ENCODE results near the gene ID3.

ID3 gene, protein sequence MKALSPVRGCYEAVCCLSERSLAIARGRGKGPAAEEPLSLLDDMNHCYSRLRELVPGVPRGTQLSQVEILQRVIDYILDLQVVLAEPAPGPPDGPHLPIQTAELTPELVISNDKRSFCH

DNA sequence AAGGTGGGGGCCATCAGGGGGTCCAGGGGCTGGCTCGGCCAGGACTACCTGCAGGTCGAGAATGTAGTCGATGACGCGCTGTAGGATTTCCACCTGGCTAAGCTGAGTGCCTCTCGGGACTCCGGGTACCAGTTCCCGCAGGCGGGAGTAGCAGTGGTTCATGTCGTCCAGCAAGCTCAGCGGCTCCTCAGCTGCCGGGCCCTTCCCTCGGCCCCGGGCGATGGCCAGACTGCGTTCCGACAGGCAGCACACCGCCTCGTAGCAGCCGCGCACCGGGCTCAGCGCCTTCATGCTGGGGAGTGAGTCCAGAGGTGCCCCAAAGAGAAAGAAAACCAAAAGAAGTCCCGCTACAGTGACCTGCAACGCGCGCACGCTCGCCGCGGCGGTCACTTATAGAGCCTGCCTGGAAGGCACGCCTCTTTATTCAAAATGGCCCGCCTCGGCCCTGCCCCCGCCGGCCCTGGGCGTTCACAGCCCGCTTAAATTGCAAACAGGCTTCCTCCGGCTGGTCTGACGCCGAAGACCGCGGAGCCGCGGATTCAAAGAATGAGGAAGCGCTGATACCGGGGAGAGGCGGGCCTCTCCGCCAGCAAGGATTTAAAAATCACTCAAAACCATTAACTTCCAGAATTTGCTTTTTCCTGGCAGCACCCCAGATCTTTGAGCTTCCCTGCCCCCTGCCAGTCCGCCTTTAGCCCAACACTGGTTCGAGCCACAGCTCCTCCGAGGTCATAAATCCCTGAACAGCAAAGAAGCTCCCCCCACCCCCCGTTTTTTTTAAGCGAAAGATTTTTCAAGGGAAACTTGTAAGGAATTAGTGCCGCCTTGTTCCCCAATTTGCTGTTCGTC lies at the start of gene ID3:
Gene ID3 (minus strand): TSS at position 366 of the 849 bp plus-strand sequence. CDS start 75 bp downstream, at position 291.
- Mint-ChIP-seq H3K27me3 (no peaks in the 10 kb centered on the region), H3K9me3 (no peaks in the 10 kb centered on the region), H3K4me1 (peaks cover 74% of the 10 kb centered on the region), H3K4me3 (peak within 1 kb of the TSS; percentile 92), H3K27ac (peak within 1 kb of the TSS; percentile 80), H3K36me3 (no peaks in the 10 kb centered on the region)

DNA sequence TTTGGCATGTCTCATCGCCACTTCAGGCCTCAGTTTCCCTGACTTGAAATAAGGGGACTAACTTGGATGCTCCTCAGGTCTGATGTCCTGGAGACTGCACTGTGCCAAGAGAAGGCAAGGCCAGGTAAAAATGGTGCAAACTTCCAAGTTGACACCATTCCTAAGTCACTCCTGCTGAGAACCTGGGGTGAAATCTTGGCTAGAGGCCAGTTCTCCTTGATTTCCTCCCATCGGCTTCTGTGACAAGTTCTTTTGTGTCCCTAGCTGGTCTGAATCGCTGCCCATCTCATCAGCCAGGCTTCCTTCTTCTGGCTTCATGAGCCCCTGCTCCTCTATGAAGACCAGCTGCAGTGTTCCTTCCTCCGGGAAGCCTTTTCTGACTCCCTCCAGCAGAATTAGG lies 48.6 kb upstream of the ID3 start:
- no peak overlapping the region for H3K4me3 Mint-ChIP-seq
- no peaks in the 10 kb centered on the region for H3K9me3 Mint-ChIP-seq
- H3K27me3 Mint-ChIP-seq, result no peaks in the 10 kb centered on the region
- peak overlapping the region; percentile 0 for H3K27ac Mint-ChIP-seq
- no peaks in the 10 kb centered on the region for H3K36me3 Mint-ChIP-seq
- H3K4me1 Mint-ChIP-seq, result peaks cover 64% of the 10 kb centered on the region

DNA sequence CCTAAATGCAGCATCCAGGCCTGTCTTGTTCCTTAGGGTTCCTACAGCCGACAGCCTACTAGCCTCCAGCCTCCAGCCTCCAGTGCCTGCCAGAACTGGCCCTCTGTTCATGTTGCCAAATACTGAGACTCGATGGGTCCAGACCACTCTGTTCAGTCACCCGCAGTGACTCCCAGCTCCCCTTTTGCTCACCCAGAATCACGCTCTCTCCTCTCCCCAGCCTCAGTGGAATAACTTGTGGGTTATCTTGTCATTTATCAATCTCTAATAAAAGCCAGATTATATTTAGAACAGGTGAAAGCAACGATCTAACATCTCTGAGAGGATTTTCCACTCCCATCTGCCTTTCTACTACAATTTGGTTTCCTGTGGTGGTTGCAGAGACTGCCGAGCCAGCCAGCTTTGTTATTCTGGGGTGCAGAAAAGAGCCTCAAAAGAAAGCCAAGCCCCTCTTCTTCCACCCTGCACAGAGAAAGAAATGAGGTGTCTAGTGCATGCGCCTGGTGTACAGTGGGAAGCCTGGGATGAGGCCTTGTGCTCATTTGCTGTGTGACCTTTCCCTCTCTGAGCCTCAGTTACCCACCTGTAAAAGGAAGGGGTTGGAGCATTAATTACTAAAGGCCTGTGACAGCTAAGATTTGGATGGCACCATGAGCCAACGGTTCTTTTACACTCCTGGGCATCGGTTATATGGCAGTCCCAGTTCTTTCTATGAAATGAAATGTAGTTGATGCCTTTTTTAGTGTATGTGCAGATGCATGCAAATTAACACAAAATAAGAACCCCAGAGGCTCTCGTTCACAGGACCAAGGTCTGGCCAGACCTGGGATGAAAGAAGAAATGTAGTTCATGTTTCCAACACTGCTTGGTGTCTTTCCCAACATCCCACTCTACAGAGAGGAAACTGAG lies 42.9 kb upstream of the ID3 start:
- H3K9me3 Mint-ChIP-seq, result no peaks in the 10 kb centered on the region
- no peaks in the 10 kb centered on the region for H3K36me3 Mint-ChIP-seq
- peak overlapping the region; percentile 90 for H3K27ac Mint-ChIP-seq
- H3K4me1 Mint-ChIP-seq, result peaks cover 81% of the 10 kb centered on the region
- H3K27me3 Mint-ChIP-seq, result no peaks in the 10 kb centered on the region
- peak overlapping the region; percentile 69 for H3K4me3 Mint-ChIP-seq

DNA sequence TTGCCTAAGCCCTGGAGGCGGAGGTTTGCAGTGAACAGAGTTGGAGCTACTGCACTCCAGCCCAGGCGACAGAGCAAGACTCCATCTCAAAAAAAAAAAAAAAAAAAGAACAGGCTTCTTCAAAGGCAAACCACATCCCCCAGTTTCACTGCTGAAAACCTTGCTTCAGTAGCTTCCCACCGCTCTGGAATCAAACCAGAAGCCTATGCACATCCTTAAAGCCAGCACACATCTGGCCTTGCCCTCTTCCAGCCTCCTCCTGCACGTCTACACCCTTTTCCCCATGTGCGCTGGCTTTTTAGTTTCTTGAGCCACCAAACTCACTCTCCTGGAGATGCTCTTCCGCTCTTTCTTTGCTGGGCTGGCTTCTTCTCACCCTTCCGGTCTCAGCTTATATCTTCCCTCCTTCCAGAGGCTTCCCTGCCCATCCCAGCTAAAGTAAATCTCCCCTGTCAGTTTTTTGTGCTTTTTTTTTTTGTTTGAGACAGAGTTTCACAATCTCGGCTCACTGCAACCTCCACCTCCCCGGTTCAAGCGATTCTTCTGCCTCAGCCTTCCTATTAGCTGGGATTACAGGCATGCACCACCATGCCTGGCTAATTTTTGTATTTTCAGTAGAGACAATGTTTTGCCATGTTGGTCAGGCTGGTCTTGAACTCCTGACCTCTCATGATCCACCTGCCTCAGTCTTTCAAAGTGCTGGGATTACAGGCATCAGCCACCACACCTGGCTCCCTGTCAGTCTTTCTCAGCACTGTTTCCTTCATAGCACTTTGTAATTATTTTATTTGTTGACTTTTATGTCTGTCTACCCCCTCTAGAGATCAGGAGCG lies 42.0 kb upstream of the ID3 start:
- peak overlapping the region; percentile 69 for H3K4me3 Mint-ChIP-seq
- no peaks in the 10 kb centered on the region for H3K27me3 Mint-ChIP-seq
- no peaks in the 10 kb centered on the region for H3K9me3 Mint-ChIP-seq
- H3K4me1 Mint-ChIP-seq, result peaks cover 83% of the 10 kb centered on the region
- H3K36me3 Mint-ChIP-seq, result no peaks in the 10 kb centered on the region
- H3K27ac Mint-ChIP-seq, result peak overlapping the region; percentile 90

DNA sequence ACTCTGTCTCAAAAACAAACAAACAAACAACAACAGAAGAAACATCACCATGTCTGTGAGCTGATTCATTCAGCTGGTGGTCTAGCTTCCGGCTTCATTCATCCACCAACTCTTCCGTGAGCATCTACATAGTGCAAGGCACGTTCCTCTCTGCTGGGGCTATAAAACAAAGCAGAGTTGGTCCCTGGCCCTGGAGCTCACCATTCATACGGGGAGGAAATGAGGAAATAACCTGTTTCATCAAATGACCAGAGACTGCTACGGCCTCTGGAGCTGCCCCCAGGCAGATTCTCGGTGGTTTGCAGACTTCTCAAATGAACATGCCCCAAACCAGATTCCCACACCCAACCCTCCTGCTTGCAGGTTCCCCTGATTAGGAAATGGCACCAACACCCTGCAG lies 41.0 kb upstream of the ID3 start:
- Mint-ChIP-seq H3K4me1 (peaks cover 89% of the 10 kb centered on the region), H3K27ac (peak overlapping the region; percentile 81), H3K36me3 (no peaks in the 10 kb centered on the region), H3K4me3 (peak overlapping the region; percentile 69), H3K9me3 (no peaks in the 10 kb centered on the region), H3K27me3 (no peaks in the 10 kb centered on the region)

DNA sequence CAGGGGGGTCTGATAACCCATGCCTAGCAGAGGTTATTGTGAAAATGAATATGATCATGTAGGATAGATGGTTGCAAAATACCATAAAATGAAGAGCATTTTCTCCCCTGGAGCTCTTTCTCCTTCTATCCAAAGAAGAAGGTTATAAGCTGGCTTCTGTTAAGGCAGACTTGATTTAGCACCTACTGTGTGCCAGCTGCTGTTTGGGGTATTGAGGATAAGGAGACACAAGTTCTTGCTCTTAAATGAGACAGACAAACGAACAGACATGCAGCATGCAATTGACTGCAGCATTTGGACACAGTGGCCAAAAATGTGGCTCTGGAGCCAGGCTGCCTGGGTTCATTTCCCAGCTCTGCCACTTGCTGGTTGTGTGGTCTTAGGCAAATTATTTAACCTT lies 39.8 kb upstream of the ID3 start:
- Mint-ChIP-seq H3K9me3 (no peaks in the 10 kb centered on the region), H3K27me3 (no peaks in the 10 kb centered on the region), H3K4me1 (peaks cover 92% of the 10 kb centered on the region), H3K4me3 (peak overlapping the region; percentile 0), H3K27ac (no peak overlapping the region), H3K36me3 (no peaks in the 10 kb centered on the region)

DNA sequence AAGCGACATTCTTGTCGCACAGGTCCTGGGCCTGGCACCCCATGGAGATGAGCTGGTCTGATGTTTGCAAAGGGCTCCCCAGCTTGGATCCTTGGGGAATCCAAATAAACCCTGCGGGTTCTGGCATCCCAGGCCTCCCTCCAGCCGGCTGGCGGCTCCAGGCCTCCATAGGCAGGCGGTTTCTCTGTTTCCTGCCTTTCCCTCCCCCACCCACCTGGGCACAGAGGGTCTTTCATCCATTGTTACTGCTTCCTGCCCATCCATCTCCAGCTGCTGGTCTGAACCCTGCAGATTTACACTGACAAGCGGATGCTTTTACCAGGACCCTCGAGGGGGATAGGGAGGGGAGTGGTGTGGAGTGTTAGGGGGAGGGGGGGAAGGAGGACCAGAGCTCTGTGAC lies 39.1 kb upstream of the ID3 start:
- H3K4me3 Mint-ChIP-seq, result no peak overlapping the region
- peaks cover 93% of the 10 kb centered on the region for H3K4me1 Mint-ChIP-seq
- H3K36me3 Mint-ChIP-seq, result no peaks in the 10 kb centered on the region
- H3K9me3 Mint-ChIP-seq, result no peaks in the 10 kb centered on the region
- no peaks in the 10 kb centered on the region for H3K27me3 Mint-ChIP-seq
- no peak overlapping the region for H3K27ac Mint-ChIP-seq

DNA sequence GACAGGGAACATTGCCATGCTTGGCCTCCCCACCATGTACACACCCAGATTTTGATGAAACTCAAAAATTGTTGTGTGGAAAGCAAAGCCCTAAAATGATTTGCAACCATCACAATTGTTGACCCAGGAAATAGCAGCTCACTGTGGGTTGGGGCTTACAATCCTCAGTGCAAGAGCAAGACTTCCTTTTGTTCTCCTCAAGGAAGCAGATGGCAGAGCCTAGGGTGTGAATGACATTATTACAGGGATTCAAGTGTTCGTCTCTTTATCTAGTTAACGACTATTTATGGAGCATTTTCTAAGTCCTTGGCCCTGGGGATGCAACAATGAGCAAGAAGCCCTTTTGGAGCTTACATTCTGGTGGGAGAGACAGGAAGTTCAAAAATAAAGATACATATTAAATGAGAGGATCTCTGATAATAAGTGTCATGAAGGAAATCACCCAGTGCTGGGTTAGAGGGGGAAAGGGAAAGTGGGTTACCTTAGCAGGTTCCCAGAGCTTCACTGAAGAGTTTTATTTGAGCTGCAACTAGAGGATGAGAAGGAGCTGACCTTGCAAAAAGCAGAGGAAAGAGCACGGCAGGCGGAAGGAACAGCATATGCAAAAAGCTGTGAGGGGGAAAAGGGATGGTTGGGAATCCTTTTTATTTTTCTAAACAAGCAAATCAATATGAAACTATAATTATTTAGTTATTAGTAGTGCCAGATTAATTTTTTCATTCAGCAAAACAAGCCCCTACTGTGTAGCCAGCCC lies 38.5 kb upstream of the ID3 start:
- peak overlapping the region; percentile 21 for H3K4me3 Mint-ChIP-seq
- no peaks in the 10 kb centered on the region for H3K27me3 Mint-ChIP-seq
- H3K9me3 Mint-ChIP-seq, result no peaks in the 10 kb centered on the region
- H3K4me1 Mint-ChIP-seq, result peaks cover 91% of the 10 kb centered on the region
- peak overlapping the region; percentile 8 for H3K27ac Mint-ChIP-seq
- H3K36me3 Mint-ChIP-seq, result no peaks in the 10 kb centered on the region

DNA sequence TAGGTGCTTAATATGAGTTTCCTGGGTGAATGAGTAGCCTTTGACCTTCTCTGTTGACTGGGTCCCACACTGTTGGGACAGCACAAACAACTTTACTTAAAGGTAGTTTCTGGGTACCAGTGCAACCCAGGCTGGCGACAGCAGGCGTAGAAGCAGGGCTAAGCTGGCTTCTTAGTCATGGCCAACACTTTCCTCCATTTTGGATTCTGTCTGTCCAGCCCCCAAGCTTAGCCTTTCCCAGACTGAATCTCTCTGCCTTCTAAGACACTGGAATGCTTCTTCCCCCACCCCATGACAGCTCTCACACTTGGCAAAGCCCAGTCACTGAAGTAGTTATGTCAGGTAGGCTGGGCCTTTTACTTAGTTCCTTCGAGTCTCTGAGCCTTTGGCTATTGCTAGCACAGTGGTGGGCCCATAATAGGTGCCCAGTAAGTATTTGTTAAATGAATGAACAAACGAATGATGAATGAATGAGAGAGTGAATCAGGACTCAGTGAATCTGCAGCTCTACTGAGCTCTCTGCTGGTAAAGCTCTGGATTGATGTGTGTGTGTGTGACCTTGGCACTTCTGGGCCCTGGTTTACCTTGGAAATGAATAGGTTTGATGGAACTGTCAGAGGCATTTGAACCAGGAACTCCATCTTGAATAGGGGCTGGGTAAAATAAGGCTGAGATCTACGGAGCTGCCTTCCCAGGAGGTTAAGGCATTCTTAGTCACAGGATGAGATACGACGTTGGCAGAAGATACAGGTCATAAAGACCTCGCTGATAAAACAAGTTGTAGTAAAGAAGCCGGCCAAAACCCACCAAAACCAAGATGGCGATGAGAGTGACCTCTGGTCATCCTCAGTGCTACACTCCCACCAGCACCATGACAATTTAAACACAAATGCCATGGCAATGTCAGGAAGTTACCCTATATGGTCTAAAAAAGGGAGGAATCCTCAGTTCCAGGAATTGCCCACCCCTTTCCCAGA lies 37.4 kb upstream of the ID3 start:
- no peaks in the 10 kb centered on the region for H3K36me3 Mint-ChIP-seq
- peaks cover 90% of the 10 kb centered on the region for H3K4me1 Mint-ChIP-seq
- H3K4me3 Mint-ChIP-seq, result no peak overlapping the region
- H3K27ac Mint-ChIP-seq, result peak overlapping the region; percentile 33
- H3K27me3 Mint-ChIP-seq, result no peaks in the 10 kb centered on the region
- H3K9me3 Mint-ChIP-seq, result no peaks in the 10 kb centered on the region

DNA sequence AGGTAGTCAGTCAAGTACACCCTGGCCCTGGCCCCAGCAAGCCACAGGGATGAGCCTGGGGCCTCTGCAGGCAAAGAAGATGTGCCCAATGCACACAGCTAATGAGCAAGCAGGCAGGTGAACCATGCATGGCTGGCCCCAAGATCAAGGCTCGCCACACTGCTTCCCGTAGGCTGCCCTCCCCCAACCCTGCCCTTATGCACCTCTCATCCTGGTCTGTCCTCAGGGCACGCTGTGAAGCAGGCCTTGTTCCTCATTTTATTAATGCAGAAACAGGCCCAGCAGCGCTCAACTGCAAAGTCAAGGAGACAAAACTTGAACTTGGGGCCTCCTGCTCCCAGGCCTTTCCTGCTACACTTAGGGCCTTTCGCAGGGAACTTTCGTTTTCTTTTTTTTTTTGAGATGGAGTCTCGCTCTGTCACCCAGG lies 35.6 kb upstream of the ID3 start:
- Mint-ChIP-seq H3K36me3 (no peaks in the 10 kb centered on the region), H3K4me1 (peaks cover 90% of the 10 kb centered on the region), H3K27me3 (no peaks in the 10 kb centered on the region), H3K4me3 (no peak overlapping the region), H3K9me3 (no peaks in the 10 kb centered on the region), H3K27ac (no peak overlapping the region)

DNA sequence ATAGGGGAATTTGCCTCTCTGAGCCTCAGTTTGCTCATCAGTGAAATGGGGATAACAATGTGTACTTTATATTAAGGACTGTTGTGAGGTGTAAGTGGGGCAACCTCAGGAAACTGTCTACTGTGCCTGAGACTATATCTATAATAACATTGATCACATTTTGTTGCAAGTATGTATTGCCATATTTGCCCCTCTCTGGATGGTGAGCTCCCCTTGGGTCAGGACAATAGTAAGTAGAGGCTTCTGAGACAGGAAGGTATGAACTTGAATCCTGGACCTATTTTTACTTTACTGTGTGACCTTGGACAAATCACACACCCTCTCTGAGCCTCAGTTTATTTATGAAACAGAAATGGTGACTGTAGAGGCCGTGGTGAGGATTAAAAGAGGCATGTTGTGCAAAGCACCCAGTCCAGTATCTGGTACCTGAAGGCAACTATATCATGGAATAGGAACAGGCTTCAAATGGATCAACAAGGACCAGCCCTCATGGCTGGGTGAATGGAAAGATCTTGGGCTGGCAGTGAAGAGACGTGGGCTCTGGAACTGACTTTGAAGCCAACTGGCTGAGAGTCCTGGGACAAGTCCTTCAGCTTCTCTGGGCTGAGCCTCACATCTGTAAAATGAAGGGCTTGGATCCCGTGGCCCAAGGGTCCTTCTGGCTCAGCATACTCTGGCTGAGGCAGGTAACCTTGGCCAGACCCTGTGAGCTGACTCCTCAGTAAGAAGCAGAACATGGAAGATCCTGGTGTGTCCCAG lies 35.0 kb upstream of the ID3 start:
- Mint-ChIP-seq H3K27me3 (no peaks in the 10 kb centered on the region), H3K9me3 (no peaks in the 10 kb centered on the region), H3K36me3 (no peaks in the 10 kb centered on the region), H3K27ac (no peak overlapping the region), H3K4me3 (no peak overlapping the region), H3K4me1 (peaks cover 92% of the 10 kb centered on the region)

DNA sequence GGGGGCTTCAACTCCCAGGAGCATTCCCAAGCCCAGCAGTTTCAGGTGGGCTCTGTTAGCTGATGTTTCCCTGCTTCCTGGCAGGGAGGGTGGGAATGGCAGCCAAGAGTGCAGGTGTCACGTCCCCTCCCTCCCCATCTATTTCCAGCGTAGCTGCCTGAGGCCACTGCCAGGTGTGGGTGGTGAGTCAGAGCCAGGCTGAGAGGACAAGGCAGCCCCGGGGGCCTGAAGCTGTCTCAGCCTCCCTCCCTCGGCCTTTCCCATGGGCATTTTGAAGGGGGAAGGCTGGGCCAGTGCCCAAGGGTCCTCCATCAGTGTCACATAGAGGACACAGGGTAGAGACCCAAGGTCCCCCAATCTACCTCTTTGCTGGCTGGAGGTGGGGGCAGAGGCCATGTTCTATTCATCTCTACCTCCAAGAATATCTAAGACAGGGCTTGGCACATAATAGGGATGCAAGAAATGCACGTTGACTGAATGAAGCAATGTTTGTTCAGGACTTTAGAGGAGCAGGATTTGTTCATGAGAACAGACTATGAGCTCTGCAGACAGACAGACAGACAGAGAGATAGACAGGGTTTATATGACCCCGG lies 34.4 kb upstream of the ID3 start:
- H3K4me3 Mint-ChIP-seq, result no peak overlapping the region
- no peak overlapping the region for H3K27ac Mint-ChIP-seq
- no peaks in the 10 kb centered on the region for H3K27me3 Mint-ChIP-seq
- no peaks in the 10 kb centered on the region for H3K9me3 Mint-ChIP-seq
- H3K36me3 Mint-ChIP-seq, result no peaks in the 10 kb centered on the region
- peaks cover 91% of the 10 kb centered on the region for H3K4me1 Mint-ChIP-seq

DNA sequence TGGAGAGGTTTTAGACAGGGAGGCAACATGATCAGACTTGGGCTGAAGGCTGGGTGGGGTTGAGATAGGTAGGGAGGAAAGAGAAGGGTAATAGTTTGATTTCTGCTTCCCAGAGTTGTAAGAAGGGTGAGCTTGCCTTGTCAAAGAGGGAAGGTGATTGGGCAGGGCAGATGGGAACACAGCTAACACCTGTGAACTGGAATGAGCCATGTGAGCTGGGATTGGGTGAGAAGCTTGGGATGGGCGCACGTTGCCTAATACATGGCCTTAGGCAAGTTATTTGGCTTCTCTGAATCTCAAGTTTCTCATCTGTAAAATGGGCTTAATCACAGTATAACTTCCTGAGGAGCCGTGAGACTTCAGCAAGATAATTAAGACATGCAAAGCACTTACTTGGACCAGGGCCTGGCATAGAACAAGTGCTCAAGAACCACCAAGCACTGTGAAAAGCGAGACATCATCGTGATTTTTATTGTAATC lies 33.8 kb upstream of the ID3 start:
- Mint-ChIP-seq H3K4me1 (peaks cover 87% of the 10 kb centered on the region), H3K36me3 (no peaks in the 10 kb centered on the region), H3K27ac (peak overlapping the region; percentile 0), H3K9me3 (no peaks in the 10 kb centered on the region), H3K4me3 (no peak overlapping the region), H3K27me3 (no peaks in the 10 kb centered on the region)

All from activated naive CD4-positive, alpha-beta T cell treated with anti-CD3 and anti-CD28 coated beads, Interleukin-2, amount 50 U/mL, for 24 hours (primary cell).